NCI-H128 (cell line): ENCODE results near the gene TLCD5.

Experiments
- DNase-seq: peaks from one replicate; lab custom pipeline; 2025; ENCODE audit not compliant: unreplicated experiment; lab: John Stamatoyannopoulos, UW

Gene TLCD5

GRCh38 chr11:120306519-120307242 lies 18.4 kb upstream of the TLCD5 start:
- no peak for DNase-seq

GRCh38 chr11:120307476-120307875 lies 17.6 kb upstream of the TLCD5 start:
- no peak for DNase-seq

- no peak for DNase-seq
Measured at GRCh38 chr11:120308081-120308480, 17.0 kb upstream of the TLCD5 start.

GRCh38 chr11:120310870-120311269 lies 14.2 kb upstream of the TLCD5 start:
- no peak for DNase-seq

DNA sequence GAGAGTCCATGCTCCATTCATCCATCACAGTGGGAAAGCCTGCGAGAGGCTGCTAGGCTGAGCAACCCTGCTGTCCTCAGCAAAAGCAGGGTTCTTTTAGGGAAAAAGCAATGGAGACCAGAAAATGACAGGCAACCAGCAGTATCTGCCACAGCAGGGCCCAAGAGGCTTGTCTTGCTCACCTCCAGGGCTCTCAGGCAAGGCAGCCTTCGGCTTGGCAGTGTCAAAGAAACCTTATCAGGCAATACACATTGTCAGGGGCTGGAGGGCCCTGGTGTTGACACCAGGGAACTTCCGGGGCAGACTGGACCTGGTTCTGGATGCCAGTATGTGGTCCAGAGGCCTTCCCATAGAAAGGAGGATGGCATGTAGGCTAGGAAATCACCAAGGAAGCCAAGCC lies 10.2 kb upstream of the TLCD5 start:
- DNase-seq = no peak

DNA sequence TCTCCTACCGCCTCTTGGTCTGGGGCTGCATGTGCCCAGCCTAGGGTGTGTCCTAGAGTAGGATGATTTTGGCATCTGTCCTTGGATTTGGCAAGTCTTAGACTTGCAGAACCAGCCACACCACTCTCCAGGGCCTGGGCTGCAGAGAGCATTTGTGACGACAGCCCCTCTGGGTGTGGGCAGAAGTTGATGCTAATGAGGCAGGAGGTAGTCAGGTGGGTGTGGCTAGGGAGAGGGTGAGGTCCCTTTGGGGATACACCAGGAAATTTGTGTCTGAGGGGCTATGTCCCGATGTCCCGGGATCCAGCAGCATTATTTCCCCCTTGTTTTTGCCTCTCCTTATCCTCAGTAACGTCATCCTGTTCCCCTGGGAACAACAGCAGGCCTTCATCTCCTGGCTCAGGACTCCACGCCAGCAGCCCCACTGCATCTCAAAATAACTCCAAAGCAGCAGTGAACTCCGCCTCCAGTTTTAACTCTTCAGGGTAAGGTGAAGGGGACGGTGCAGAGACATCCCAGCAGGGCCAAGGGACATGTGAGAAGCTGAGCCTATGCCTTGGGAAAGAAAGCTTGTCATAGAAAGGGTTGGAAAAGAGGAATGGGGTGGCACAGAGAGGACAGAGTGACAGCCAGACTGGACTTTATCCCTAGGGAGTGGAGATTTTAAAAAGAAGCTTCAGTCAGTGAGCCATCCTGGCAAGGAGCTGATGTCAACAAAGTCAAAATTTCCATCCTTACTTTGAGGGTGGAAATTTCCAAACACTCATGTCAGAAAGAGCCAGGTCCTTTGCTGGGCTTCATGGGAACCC lies 8.0 kb upstream of the TLCD5 start:
- DNase-seq = no peak

DNA sequence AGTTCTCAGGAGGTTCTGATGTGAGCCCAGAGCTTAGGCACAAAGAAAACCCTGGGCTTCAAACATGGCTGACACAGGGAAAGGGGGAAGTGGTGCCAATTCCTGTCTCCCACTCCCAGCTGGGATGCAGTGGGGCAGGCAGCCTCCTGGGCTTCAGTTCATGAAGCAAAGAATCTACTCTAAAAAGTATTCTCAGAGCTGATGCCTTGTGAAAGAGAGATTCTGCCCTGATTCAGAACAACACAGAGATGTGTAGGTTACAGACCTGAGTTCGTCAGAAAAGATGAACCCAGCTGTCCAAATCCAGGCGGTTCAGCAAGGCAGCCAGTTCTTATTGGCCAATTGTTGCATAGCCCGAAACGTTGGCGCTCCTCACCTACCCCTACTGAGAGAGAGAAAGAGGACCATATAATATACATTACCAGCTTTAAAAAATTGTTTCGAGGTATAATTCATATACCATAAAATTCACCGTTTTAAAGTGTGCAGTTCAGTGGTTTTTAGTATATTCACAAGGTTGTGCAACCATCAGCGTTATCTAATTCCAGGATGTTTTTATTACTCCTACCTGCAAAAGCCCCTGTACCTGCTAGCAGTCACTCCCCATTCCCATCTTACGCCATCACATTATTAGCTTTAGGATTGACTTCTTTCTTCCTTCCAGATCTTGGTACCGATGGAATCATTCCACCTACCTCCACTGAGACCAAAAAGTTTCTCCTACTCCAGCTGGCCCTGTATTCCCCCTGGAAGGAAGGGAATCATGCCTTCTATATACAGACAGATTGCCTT lies 7.2 kb upstream of the TLCD5 start:
- DNase-seq = no peak

- DNase-seq = no peak
Measured at GRCh38 chr11:120318906-120319305, 6.2 kb upstream of the TLCD5 start.

GRCh38 chr11:120326228-120326627 lies 1.1 kb downstream of the TLCD5 start:
- DNase-seq = no peak

DNA sequence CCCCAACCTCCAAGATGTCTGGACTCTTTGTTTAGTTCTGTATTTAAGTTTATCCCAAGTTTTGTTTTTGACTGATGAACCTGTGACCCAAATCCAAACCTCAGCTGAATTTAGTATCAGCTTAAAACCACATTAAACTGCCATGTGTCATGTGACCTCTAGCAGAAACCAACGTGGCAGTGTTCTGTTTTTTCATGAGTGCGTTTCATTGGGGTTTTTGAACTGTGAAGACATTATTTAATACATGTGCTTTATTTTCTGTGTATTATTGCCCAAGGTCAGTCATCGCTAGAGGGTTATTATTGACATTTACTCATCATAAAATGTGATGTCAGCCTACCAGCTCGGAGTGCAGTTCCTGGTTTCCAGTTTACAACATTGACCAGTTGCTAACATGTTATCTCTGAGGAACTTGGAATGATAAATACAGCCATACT lies 1.8 kb downstream of the TLCD5 start:
- no peak for DNase-seq

DNA sequence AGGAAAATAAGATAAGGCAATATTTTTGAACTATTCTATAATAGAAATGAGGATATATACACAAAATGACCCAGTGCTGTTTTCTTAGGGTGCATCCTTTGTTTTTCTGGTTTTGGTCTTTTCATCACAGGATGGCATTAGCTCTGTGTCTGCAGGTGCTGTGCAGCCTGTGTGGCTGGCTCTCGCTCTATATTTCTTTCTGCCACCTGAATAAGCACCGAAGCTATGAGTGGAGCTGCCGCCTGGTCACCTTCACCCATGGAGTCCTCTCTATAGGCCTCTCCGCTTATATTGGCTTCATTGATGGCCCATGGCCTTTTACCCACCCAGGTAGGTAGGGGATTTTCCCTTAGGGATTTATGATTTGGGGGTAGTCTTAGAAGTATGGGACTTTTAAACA lies 2.2 kb downstream of the TLCD5 start:
- no peak for DNase-seq

GRCh38 chr11:120329556-120329955 lies 4.5 kb downstream of the TLCD5 start:
- DNase-seq = no peak

DNA sequence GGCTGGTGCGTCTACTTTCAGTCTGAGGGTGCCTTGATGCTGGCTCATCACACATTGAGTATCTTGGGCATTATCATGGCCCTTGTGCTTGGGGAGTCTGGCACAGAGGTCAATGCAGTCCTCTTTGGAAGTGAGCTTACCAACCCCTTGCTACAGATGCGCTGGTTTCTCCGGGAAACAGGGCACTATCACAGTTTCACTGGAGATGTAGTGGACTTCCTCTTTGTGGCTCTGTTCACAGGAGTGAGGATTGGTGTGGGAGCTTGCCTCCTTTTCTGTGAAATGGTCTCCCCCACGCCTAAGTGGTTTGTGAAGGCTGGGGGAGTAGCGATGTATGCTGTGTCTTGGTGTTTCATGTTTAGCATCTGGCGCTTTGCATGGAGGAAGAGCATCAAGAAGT lies 4.9 kb downstream of the TLCD5 start:
- no peak for DNase-seq

DNA sequence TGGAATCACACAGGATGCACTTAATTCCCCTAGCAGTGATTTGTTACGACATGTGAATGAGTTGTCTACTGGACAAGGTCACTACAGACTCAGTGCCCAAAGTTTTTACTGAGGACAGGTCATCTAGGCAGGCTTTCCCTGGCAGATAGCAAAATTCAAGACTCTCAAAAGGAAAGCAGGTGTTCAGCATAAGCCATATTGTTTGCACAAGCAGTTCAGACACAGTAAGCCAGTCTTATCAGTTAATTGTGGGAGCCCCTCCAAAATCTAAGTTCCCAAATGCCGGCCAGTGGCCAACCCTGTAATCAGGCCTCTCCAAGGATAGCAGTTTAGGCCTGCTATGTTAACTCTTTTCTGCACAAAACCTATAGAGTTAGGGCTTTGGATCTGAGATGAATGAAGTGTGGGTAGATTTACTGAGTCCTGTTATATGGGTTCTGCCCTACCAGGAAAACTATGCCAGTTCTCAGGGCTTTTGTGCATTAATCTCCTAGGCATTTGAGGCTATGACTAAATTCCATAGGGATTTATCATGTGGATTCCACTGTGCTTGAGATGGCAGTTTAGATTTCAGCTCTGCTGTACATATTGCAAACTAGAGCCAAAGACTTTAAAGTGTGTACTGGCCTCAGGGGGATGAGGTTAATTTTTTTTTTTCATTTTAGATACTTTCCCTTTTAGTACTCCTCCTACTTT lies 6.3 kb downstream of the TLCD5 start:
- no peak for DNase-seq

DNA sequence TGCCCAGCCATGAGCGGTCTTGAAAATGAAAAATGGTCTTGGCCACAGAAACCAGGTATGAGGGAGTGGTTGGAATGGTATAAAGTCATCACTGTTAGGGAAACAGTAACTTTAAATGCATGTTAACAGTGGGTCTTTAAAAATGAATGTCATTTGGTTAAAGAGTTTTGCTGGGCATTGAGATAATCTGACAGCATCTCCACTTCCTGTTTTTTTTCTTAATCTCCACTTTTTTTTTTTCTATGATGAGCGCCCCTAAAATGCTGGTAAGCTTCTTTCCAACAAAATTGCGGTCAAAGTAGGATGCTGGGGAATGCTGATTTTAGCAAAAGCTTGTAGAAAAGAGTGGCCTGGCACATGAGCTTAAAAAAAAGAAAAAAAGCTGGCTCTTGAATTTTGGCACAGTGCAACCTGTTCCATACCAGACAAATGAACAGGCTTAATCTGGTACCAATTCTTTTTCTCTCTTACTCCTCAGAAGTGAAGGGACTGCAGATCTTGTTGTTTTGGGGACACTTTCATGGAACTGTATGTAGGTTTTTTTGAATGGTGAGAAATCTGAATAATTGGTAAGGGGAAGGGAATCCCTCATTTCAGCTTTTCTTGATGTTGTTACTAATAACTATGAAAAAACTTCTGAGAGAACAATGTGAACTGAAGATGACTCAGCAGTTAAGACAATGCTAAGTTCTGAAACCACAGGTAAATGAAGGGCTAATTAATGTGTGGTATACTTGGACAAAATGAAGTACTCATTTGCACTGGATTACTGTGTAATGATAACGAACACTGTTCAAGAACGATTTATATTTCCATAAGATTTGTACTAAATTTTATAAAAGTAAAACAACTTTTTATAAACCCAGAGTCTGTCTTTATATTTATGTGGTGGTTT lies 8.0 kb downstream of the TLCD5 start:
- DNase-seq = no peak

- no peak for DNase-seq
Measured at GRCh38 chr11:120333801-120334200, 8.7 kb downstream of the TLCD5 start.

GRCh38 chr11:120334332-120334731 lies 9.2 kb downstream of the TLCD5 start:
- no peak for DNase-seq

- peak; percentile 30 for DNase-seq
Measured at GRCh38 chr11:120334894-120335462, 9.9 kb downstream of the TLCD5 start.

- DNase-seq = no peak
Measured at GRCh38 chr11:120335556-120335907, 10.4 kb downstream of the TLCD5 start.
